Left renal cortex interstitium (tissue), 4 donors: Measurements from ENCODE around the gene HDDC3. TPM values are rescaled to one million over a fixed set of nuclear protein-coding genes. Genes with fewer than 3 reads are reported as not detected.

Experiments used
- DNase-seq, 4 donors: peaks; one replicate each; pipeline ENCODE4 v3.0.0-alpha.2; 2013; ENCODE audit warnings: low read depth in 4 of 4, low spot score in 2 of 4, missing footprints in 1 of 4
- polyA plus RNA-seq, 4 donors: library from polyadenylated mRNA; unstranded; fragments of 120-200 nt; gene quantifications; one replicate each; pipeline ENCODE4 v1.2.1, GENCODE V29; 2013; ENCODE audit not compliant: insufficient read length in 4 of 4

HDDC3 gene
- polyA plus RNA-seq, 4 donors = 15.5 to 21.3 (median 16.6) TPM

DNA sequence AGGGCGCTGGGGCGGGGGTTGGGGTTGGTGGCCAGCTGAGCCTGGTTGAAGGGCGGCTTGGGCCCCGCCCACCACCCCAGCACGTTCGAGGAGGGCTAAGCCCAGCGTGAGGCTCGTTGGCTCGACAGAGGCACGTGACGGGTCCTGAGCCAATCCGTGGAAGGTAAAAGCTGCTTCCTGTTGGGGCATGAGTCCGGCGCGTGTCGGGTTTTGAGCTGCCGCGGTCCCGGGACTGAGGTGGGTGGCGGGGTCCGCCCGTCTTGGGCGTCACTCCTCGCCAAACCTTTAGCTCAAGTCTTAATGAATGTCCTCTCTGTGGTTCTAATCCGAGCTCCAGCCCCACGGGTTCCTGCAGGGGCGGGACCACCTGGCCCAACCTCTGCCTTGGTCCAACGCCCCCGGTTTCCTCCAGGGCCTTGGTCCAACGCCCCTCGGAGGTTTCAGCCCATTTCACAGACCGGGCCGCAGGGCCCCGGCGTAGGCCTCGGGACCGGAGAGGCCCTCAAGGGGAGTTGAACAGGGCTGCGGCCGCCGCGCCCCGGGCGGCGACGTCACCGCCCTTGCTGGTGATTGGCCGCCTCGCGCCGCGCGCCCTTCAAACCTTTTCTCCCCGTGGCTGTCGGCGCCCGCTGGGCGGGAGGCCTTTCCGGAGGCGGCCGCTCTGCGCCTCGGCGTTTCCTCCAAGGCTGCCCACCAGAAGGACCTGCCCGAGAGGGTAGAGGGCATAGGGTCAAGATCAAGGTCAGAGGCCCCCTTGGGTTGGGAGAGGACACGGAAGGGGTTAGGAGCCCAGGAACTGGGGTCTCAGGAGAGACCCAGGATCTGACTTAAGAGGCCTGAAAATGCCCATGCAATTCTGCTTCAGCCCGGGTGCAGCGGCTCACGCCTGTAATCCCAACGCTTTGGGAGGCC, 22.6 kb upstream of the HDDC3 start, which contains the start of gene RCCD1:
Gene RCCD1 (plus strand): TSS at position 173 of the 912 bp plus-strand sequence. CDS start 1,851 bp downstream, outside the sequence.
- peak in 3 of 4 donors; percentile 76 to 91 (median 82) for DNase-seq

GRCh38 chr15:90953947-90954711, 21.8 kb upstream of the HDDC3 start:
- no peak for DNase-seq

DNA sequence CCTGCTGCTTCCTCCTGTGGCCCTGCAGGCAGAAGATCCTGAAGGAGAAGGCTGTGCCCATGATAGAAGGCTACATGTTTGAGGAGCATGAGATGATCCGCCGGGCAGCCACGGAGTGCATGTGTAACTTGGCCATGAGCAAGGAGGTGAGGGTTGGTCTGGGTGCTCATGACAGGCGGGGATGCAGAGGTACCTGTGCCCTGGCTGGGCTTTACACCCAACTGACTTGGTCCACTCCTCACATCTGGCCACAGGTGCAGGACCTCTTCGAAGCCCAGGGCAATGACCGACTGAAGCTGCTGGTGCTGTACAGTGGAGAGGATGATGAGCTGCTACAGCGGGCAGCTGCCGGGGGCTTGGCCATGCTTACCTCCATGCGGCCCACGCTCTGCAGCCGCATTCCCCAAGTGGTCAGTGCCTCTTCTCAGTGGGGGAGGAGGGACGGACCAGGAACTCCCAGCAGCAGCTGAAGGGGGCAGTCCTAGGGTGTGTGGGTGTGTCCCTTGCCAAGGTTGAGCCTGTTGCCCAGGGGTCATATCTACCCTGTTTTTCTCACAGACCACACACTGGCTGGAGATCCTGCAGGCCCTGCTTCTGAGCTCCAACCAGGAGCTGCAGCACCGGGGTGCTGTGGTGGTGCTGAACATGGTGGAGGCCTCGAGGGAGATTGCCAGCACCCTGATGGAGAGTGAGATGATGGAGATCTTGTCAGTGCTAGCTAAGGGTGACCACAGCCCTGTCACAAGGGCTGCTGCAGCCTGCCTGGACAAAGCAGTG, 20.7 kb upstream of the HDDC3 start:
- DNase-seq = no peak

DNA sequence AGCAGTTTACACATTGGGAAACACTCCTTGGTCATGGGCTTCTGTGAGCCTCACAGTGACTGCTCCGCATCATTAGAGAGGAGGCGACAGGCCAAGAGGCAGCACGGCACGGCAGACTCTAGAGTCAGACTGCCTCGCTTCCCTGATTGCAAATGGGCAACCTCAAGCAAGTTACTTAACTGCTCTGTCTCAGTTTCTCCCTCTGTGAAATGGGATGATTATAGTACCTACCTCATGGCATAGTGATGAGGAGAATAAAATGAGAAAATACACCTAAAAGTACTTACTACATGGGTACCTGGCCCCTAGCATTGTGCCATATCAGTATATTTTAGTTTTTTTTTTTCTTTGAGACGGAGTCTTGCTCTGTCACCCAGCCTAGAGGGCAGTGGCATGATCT, 18.3 kb upstream of the HDDC3 start:
- DNase-seq = no peak

GRCh38 chr15:90949979-90950675, 17.8 kb upstream of the HDDC3 start:
- DNase-seq = no peak

- DNase-seq = no peak
Measured at GRCh38 chr15:90948506-90948905, 16.2 kb upstream of the HDDC3 start.

DNA sequence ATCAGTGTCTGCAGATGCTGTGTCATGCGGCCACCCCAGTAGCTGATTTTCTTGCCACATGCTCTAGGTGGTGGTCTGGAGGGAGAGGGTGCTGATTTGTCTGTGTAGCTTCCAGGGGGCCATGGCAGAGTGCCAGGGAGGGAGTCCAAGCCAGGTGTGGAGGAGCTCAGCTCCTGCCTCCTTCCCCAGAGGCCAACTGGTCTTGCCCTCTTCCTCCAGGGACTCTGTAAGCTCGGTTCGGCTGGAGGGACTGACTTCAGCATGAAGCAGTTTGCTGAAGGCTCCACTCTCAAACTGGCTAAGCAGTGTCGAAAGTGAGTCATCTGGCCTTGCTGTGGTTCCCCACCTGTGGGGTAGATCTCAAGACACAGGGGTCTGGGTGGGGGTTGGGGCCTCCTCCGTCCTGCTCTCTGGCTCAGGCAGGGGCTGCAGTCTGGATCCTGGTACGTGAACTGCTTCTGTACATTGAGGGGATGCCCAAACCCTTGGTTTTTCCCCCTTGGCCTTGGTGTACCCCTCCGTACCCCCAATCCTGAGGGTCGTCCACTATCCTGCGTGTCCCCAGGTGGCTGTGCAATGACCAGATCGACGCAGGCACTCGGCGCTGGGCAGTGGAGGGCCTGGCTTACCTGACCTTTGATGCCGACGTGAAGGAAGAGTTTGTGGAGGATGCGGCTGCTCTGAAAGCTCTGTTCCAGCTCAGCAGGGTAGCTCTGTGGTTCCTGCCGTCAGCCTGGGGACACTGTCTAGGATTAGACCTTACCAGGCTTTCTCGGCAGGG, 15.4 kb upstream of the HDDC3 start:
- no peak for DNase-seq

GRCh38 chr15:90946941-90947576, 14.7 kb upstream of the HDDC3 start:
- DNase-seq = no peak

- no peak for DNase-seq
Measured at GRCh38 chr15:90946538-90946937, 14.2 kb upstream of the HDDC3 start.

- no peak for DNase-seq
Measured at GRCh38 chr15:90945091-90945490, 12.7 kb upstream of the HDDC3 start.

GRCh38 chr15:90942354-90943120, 10.2 kb upstream of the HDDC3 start:
- DNase-seq = no peak

DNA sequence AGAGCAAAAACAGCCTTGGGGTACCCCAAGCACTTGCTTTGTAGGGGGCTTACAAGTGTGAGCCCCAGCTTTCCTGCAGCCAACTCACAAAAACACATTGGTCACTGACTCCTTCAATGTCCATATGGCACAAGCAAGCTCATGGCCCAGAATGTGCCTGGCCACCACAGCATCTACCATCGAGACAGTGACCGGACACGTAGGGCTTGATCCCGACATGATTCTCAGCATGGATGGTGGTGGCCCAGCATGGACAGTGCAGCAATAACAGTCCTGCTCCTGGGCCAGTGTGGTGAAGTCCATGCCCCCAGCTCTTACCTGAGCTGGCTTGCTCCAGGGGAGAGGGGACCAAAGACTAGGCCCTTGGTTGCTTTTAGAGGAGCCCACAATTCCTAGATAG, 8.7 kb upstream of the HDDC3 start:
- DNase-seq = no peak

GRCh38 chr15:90939756-90940155, 7.4 kb upstream of the HDDC3 start:
- no peak for DNase-seq

DNA sequence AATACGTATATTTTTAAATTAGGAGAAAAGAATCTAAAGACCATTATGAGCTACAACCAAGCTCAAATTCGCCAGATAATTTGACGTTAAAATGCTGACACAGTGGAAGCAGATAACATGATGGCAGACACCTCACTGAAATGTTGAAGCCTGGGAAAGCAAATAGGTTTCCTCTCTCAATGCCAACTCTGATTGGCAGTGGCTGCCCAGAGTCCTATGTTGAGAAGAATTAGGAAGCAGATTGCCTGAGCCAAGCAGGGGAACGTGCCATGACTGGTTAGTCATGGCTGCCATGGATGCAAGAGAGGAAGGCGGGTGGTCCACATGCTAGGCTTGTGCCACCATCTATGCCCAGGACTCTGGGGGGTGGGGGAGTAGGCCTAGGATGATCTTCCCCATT, 5.9 kb upstream of the HDDC3 start:
- DNase-seq = no peak

GRCh38 chr15:90936823-90937222, 4.5 kb upstream of the HDDC3 start:
- no peak for DNase-seq

GRCh38 chr15:90934949-90935751, 2.8 kb upstream of the HDDC3 start, which contains the start of gene UNC45A:
Gene UNC45A (plus strand): TSS chr15:90935285. CDS start chr15:90935325, 40 bp downstream.
- peak in 3 of 4 donors; percentile 63 to 85 (median 78) for DNase-seq

- peak in 3 of 4 donors; percentile 43 to 81 (median 70) for DNase-seq
Measured at GRCh38 chr15:90934256-90934948, 2.1 kb upstream of the HDDC3 start.
